ENCODE results near the gene ADAM19.

Gene ADAM19

GRCh38 chr5:157468293-157468965 is 107.1 kb downstream of the ADAM19 start:
- no peak for DNase-seq (ENCODE audit: low read depth in 1 of 2, low spot score in 1 of 2)

GRCh38 chr5:157464519-157465171 is 110.9 kb downstream of the ADAM19 start:
- peak in 1 of 2 donors; percentile 33 for DNase-seq (ENCODE audit: low read depth in 1 of 2, low spot score in 1 of 2)

- DNase-seq (ENCODE audit: low read depth in 1 of 2, low spot score in 1 of 2) = no peak
Measured at GRCh38 chr5:157463621-157464518, 111.7 kb downstream of the ADAM19 start.

- no peak for DNase-seq (ENCODE audit: low read depth in 1 of 2, low spot score in 1 of 2)
Measured at GRCh38 chr5:157463081-157463480, 112.5 kb downstream of the ADAM19 start.

GRCh38 chr5:157460921-157461792 is 114.4 kb downstream of the ADAM19 start:
- no peak for DNase-seq (ENCODE audit: low read depth in 1 of 2, low spot score in 1 of 2)

GRCh38 chr5:157459715-157460599 is 115.6 kb downstream of the ADAM19 start, which contains the start of gene NIPAL4:
Gene NIPAL4 (plus strand): TSS chr5:157460213. CDS start chr5:157460321, 108 bp downstream.
- peak in 1 of 2 donors; percentile 40 for DNase-seq (ENCODE audit: low read depth in 1 of 2, low spot score in 1 of 2)

GRCh38 chr5:157458835-157459234 is 116.7 kb downstream of the ADAM19 start:
- DNase-seq (ENCODE audit: low read depth in 1 of 2, low spot score in 1 of 2) = no peak

GRCh38 chr5:157457391-157457790 is 118.2 kb downstream of the ADAM19 start:
- DNase-seq (ENCODE audit: low read depth in 1 of 2, low spot score in 1 of 2) = no peak

GRCh38 chr5:157456301-157456700 is 119.3 kb downstream of the ADAM19 start:
- DNase-seq (ENCODE audit: low read depth in 1 of 2, low spot score in 1 of 2) = no peak

- DNase-seq (ENCODE audit: low read depth in 1 of 2, low spot score in 1 of 2) = no peak
Measured at GRCh38 chr5:157455057-157455456, 120.5 kb downstream of the ADAM19 start.

- DNase-seq (ENCODE audit: low read depth in 1 of 2, low spot score in 1 of 2) = no peak
Measured at GRCh38 chr5:157454273-157454672, 121.3 kb downstream of the ADAM19 start.

- no peak for DNase-seq (ENCODE audit: low read depth in 1 of 2, low spot score in 1 of 2)
Measured at GRCh38 chr5:157451806-157452205, 123.8 kb downstream of the ADAM19 start.

GRCh38 chr5:157450024-157450423 is 125.6 kb downstream of the ADAM19 start:
- no peak for DNase-seq (ENCODE audit: low read depth in 1 of 2, low spot score in 1 of 2)

- DNase-seq (ENCODE audit: low read depth in 1 of 2, low spot score in 1 of 2) = no peak
Measured at GRCh38 chr5:157449011-157449723, 126.4 kb downstream of the ADAM19 start.

GRCh38 chr5:157447201-157447637 is 128.4 kb downstream of the ADAM19 start:
- no peak for DNase-seq (ENCODE audit: low read depth in 1 of 2, low spot score in 1 of 2)

- DNase-seq (ENCODE audit: low read depth in 1 of 2, low spot score in 1 of 2) = no peak
Measured at GRCh38 chr5:157446412-157446935, 129.1 kb downstream of the ADAM19 start.

GRCh38 chr5:157445745-157446411 is 129.7 kb downstream of the ADAM19 start:
- no peak for DNase-seq (ENCODE audit: low read depth in 1 of 2, low spot score in 1 of 2)

GRCh38 chr5:157444224-157444623 is 131.4 kb downstream of the ADAM19 start:
- no peak for DNase-seq (ENCODE audit: low read depth in 1 of 2, low spot score in 1 of 2)
